Measurements from ENCODE around the gene REN. TPM values are rescaled to one million over a fixed set of nuclear protein-coding genes. Genes with fewer than 3 reads are reported as not detected.

The REN gene
- total and polyA plus RNA-seq, 2 donors (not counting 3 experiments of a cell fraction or from before 2014, with no cell fraction given), result 0.11 TPM; not detected in 1

DNA sequence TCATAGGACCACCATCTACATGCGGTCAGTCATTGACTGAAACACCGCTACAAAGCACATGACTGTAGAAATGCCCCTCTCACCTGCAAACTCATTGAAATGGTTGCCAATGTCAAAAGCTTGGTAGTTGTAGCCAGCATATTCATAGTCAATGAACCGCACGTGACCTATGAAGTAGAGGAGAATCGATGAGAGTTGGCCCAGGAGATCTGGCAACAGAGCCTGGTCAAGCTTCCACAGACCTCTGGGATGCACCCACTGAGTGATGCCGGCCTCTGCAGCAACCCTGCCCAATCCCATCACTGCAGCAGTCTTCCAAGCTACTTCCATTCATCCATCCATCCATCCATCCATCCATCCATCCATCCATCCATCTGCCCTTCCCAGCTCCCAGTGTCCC is 26.2 kb downstream of the REN start:
- no peak for TF ChIP-seq JUN (IDR thresholded peaks at IDR 0.05; ENCODE audit: borderline replicate concordance, insufficient read depth, insufficient read length, low read depth)
- no peak for TF ChIP-seq POLR2AphosphoS5 (IDR thresholded peaks at IDR 0.05; ENCODE audit: insufficient read depth, low read depth, low read length)
- no peak for TF ChIP-seq POLR2A (IDR thresholded peaks at IDR 0.05; ENCODE audit: low read depth, low read length)
- TF ChIP-seq EZH2 (IDR thresholded peaks at IDR 0.05; ENCODE audit: borderline replicate concordance, low read depth, low read length, severe bottlenecking), result no peak
- no peak for TF ChIP-seq GATA2 (IDR thresholded peaks at IDR 0.05; ENCODE audit: insufficient read depth, insufficient read length, low read depth, low read length)
- TF ChIP-seq, protein P1, sequence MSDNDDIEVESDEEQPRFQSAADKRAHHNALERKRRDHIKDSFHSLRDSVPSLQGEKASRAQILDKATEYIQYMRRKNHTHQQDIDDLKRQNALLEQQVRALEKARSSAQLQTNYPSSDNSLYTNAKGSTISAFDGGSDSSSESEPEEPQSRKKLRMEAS (IDR thresholded peaks at IDR 0.05; ENCODE audit: insufficient read depth, insufficient read length), result no peak
- TF ChIP-seq FOS (IDR thresholded peaks at IDR 0.05; ENCODE audit: borderline replicate concordance, insufficient read depth, low read length), result no peak
- TF ChIP-seq MYC (IDR thresholded peaks at IDR 0.05; ENCODE audit: low read depth, low read length), result no peak
- TF ChIP-seq, protein P2, sequence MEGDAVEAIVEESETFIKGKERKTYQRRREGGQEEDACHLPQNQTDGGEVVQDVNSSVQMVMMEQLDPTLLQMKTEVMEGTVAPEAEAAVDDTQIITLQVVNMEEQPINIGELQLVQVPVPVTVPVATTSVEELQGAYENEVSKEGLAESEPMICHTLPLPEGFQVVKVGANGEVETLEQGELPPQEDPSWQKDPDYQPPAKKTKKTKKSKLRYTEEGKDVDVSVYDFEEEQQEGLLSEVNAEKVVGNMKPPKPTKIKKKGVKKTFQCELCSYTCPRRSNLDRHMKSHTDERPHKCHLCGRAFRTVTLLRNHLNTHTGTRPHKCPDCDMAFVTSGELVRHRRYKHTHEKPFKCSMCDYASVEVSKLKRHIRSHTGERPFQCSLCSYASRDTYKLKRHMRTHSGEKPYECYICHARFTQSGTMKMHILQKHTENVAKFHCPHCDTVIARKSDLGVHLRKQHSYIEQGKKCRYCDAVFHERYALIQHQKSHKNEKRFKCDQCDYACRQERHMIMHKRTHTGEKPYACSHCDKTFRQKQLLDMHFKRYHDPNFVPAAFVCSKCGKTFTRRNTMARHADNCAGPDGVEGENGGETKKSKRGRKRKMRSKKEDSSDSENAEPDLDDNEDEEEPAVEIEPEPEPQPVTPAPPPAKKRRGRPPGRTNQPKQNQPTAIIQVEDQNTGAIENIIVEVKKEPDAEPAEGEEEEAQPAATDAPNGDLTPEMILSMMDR (IDR thresholded peaks at IDR 0.05; ENCODE audit: extremely low read depth in 1 of 2, insufficient read depth in 1 of 2, low read depth in 1 of 2, low read length in 2 of 2), result no peak
- DNase-seq (ENCODE audit: low read depth, low spot score) (no peak), FAIRE-seq (no peak)
- no peak overlapping the region for H3K9ac ChIP-seq (replicated peaks; ENCODE audit: extremely low read depth, insufficient read depth, low read length)
- CTCF ChIA-PET, result interaction anchor here (1.6 kb wide), 2 partner anchors 12 to 269 kb away, joined by 4 to 7 read pairs; no protein-coding TSS in a partner anchor
- dilution Hi-C loops (cut with MboI; ENCODE audit: extremely low pct_ligation_motif_present, low sequenced_read_pairs) (loop anchor here (25.0 kb wide), 1 partner anchor 278 kb away; the partner anchor contains the start of gene SNRPE), intact Hi-C loops (cut with micrococcal nuclease) (no loop called here)
- no peaks in the 10 kb centered on the region for H4K20me1 ChIP-seq (replicated peaks; ENCODE audit: control insufficient read depth, extremely low read depth, insufficient read depth, low read length)
- POLR2A ChIA-PET, result no interaction called here
- no peaks in the 10 kb centered on the region for H3K79me2 ChIP-seq (ENCODE audit: control insufficient read depth, insufficient read depth, low read length)
- no TSS peak for BruUV-seq (replicated peaks)
- H3K27me3 ChIP-seq (ENCODE audit: control insufficient read depth in 2 of 2, insufficient read depth in 2 of 2, low read length in 2 of 2), result no peaks in the 10 kb centered on the region
- no peak overlapping the region for H3K4me3 ChIP-seq (replicated peaks in 1 of 3; ENCODE audit: insufficient read depth in 1 of 3, low read depth in 1 of 3, low read length in 3 of 3)
- no peaks in the 10 kb centered on the region for H3K9me3 ChIP-seq (replicated peaks; ENCODE audit: control insufficient read depth, insufficient read depth, low read length)
- no peaks in the 10 kb centered on the region for H3K9me1 ChIP-seq (replicated peaks; ENCODE audit: control insufficient read depth, extremely low read depth, insufficient read depth, low read length)
- H3K36me3 ChIP-seq (ENCODE audit: control insufficient read depth in 2 of 2, extremely low read depth in 1 of 2, insufficient read depth in 2 of 2, low read length in 2 of 2), result peaks cover 0 to 3% of the 10 kb centered on the region in 2 experiments
- no peak overlapping the region for H3K27ac ChIP-seq (ENCODE audit: insufficient read depth, low read depth, low read length)
- no peaks in the 10 kb centered on the region for H3K4me1 ChIP-seq (ENCODE audit: control insufficient read depth, extremely low read depth, insufficient read depth, low read length)
- no peak overlapping the region for H2AFZ ChIP-seq (ENCODE audit: low read depth, low read length)
- H3K4me2 ChIP-seq (ENCODE audit: insufficient read depth, low read length), result no peak overlapping the region

Data from endothelial cell of umbilical vein (primary cell).